GM23248 (cell line): ENCODE results near the gene APBB1IP. TPM values are rescaled to one million over a fixed set of nuclear protein-coding genes. Genes with fewer than 3 reads are reported as not detected.

Source experiments
- DNase-seq: peaks from one replicate; pipeline ENCODE4 v3.0.0-alpha.2; 2015
- H2AFZ ChIP-seq: fragments of 200-600 bp; sonication (generic); 2 replicates; pipeline ENCODE4 v1.6.1; 2016; ENCODE audit warnings: antibody characterized with exemption
- H3F3A ChIP-seq: fragments of 200-600 bp; sonication (generic); 2 replicates; pipeline ENCODE4 v1.6.1; 2016; ENCODE audit warnings: mild to moderate bottlenecking, antibody characterized with exemption, mixed run types; ENCODE audit not compliant: insufficient read depth
- H3K27ac ChIP-seq: fragments of 200-600 bp; sonication (generic); 2 replicates; pipeline ENCODE4 v1.5.1; 2016; ENCODE audit warnings: mild to moderate bottlenecking
- H3K27me3 ChIP-seq: fragments of 200-600 bp; sonication (generic); replicated peaks from 2 replicates; pipeline ENCODE4 v1.6.1; 2016; ENCODE audit warnings: mild to moderate bottlenecking; ENCODE audit not compliant: insufficient read depth
- H3K36me3 ChIP-seq: fragments of 200-600 bp; sonication (generic); 2 replicates; pipeline ENCODE4 v1.6.1; 2016; ENCODE audit warnings: low read depth, mild to moderate bottlenecking
- H3K4me1 ChIP-seq: fragments of 200-600 bp; sonication (generic); 2 replicates; pipeline ENCODE4 v1.6.1; 2016; ENCODE audit warnings: mild to moderate bottlenecking; ENCODE audit not compliant: insufficient read depth
- H3K4me2 ChIP-seq: fragments of 200-600 bp; sonication (generic); one replicate; pipeline ENCODE4 v1.6.1; 2016; ENCODE audit warnings: mild to moderate bottlenecking; ENCODE audit not compliant: unreplicated experiment
- H3K4me3 ChIP-seq: fragments of 200-600 bp; sonication (generic); 2 replicates; pipeline ENCODE4 v1.5.1; 2016; ENCODE audit warnings: mild to moderate bottlenecking
- H3K79me2 ChIP-seq: fragments of 200-600 bp; sonication (generic); 2 replicates; pipeline ENCODE4 v1.6.1; 2016; ENCODE audit warnings: mild to moderate bottlenecking; ENCODE audit not compliant: insufficient read depth
- H3K9ac ChIP-seq: fragments of 200-600 bp; sonication (generic); 2 replicates; pipeline ENCODE4 v1.6.1; 2016; ENCODE audit warnings: mild to moderate bottlenecking
- H3K9me2 ChIP-seq: fragments of 200-600 bp; sonication (generic); 2 replicates; pipeline ENCODE4 v1.6.1; 2016; ENCODE audit warnings: mixed run types, mild to moderate bottlenecking, moderate library complexity; ENCODE audit not compliant: insufficient read depth
- H3K9me3 ChIP-seq: fragments of 200-600 bp; sonication (generic); one replicate; pipeline ENCODE4 v1.6.1; 2017; ENCODE audit warnings: low read depth
- H4K20me1 ChIP-seq: fragments of 200-600 bp; sonication (generic); 2 replicates; pipeline ENCODE4 v1.6.0; 2016; ENCODE audit not compliant: insufficient read depth
- EZH2 ChIP-seq: fragments of 200-600 bp; sonication (generic); IDR thresholded peaks from 2 replicates; pipeline ENCODE4 v1.6.1; 2018; ENCODE audit warnings: antibody characterized with exemption, mild to moderate bottlenecking; ENCODE audit not compliant: insufficient read depth, poor library complexity, severe bottlenecking
- EZH2phosphoT487 ChIP-seq: fragments of 200-600 bp; sonication (generic); IDR thresholded peaks from 2 replicates; pipeline ENCODE4 v1.6.1; 2018; ENCODE audit warnings: antibody characterized with exemption, moderate library complexity, mild to moderate bottlenecking, low read depth; ENCODE audit not compliant: insufficient read depth
- WGBS, 2 experiments: methylation state at CpG; one replicate each; pipeline ENCODE4 v1.1.6; 2015 to 2017; ENCODE audit warnings: low lambda C conversion rate in 2 of 2, low coverage in 1 of 2; ENCODE audit errors: missing lambda C conversion rate in 2 of 2; 5-methylcytosine and 5-hydroxymethylcytosine counted together
- in situ Hi-C: fragments of 300-500 bp; cut with MboI; formaldehyde crosslinking; loops from 2 replicates; pipeline ENCODE4 v1.15.0; 2020
- polyA plus RNA-seq: library from polyadenylated mRNA; unstranded; fragments of >200 nt; fragmentation: Nextera tagmentation; extraction: Ambion mirVana; gene quantifications from 2 replicates; pipeline ENCODE4 v1.2.1, GENCODE V29; 2016
- total RNA-seq: library from RNA; depleted of rRNA; stranded (reverse); fragments of >200 nt; shearing (Covaris generic); gene quantifications from 2 replicates; pipeline ENCODE4 v1.2.3, GENCODE V29; 2014

The APBB1IP gene
- total and polyA plus RNA-seq, 2 experiments from 2014 or later, result 9.4 to 25.0 TPM

DNA sequence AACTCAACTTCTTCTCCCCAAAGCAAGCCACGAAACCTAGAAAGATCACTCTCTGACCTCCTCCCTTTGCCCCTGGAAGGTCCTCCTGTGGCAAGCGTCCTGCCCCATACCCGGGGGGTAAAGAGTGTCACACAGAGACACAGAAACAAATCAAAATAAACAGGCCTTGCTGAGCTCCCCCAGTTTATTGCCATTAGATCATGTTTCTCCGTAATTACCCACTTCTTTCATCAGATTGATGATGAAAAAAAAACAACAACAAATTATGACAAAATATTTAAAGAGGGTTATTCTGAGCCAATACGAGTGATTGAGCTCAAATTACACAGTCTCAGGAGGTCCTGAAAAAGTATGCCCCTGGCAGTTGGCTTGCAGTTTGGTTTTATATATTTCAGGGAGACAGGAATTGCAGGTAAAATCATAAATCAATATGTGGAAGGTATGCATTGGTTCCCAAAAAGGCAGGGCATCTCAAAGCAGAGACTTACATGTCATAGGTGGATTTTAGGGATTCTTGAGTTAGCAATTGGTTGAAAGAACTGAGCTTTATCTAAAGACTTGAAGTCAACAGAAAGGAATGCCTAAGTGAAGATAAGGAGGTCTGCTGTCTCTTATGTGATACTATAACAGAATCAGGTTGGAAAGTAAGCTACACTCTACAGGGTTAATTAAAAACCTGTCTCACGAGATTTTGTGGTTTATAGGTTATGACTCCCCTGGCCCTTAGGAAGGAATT lies 86.2 kb downstream of the APBB1IP start:
- TF ChIP-seq EZH2phosphoT487 (no peak), EZH2 (no peak)
- H2AFZ ChIP-seq, result no peak overlapping the region
- no peak overlapping the region for H3K9ac ChIP-seq
- no peaks in the 10 kb centered on the region for H3K27me3 ChIP-seq
- no peaks in the 10 kb centered on the region for H3K9me3 ChIP-seq
- H3K4me3 ChIP-seq, result no peak overlapping the region
- no peak overlapping the region for H3K4me2 ChIP-seq
- in situ Hi-C loops, result no loop called here
- no peaks in the 10 kb centered on the region for H4K20me1 ChIP-seq
- H3K9me2 ChIP-seq, result no peaks in the 10 kb centered on the region
- H3K36me3 ChIP-seq, result peaks cover 28% of the 10 kb centered on the region
- H3K27ac ChIP-seq, result no peak overlapping the region
- H3K79me2 ChIP-seq, result no peaks in the 10 kb centered on the region
- no peaks in the 10 kb centered on the region for H3K4me1 ChIP-seq
- WGBS, 2 experiments, result 72% methylated on average over 6 of the region's 6 CpGs
- 0 out of 2 replicates have a peak, but pooled peaks cover 5% of the 10 kb centered on the region for H3F3A ChIP-seq
- peak; percentile 3 for DNase-seq

GRCh38 chr10:26525586-26525985 lies 87.4 kb downstream of the APBB1IP start:
- no peaks in the 10 kb centered on the region for H3K79me2 ChIP-seq
- no peak for DNase-seq
- H3K4me1 ChIP-seq, result no peaks in the 10 kb centered on the region
- H3K36me3 ChIP-seq, result peaks cover 19% of the 10 kb centered on the region; the same call in 1 of the 2 replicates
- TF ChIP-seq EZH2 (no peak), EZH2phosphoT487 (no peak)
- H3K27ac ChIP-seq, result no peak overlapping the region
- 64 to 76% methylated on average over 3 of the region's 3 CpGs for WGBS, 2 experiments
- H3K4me3 ChIP-seq, result no peak overlapping the region
- no peak overlapping the region for H3K9ac ChIP-seq
- H3K9me2 ChIP-seq, result no peaks in the 10 kb centered on the region
- H3F3A ChIP-seq, result 0 out of 2 replicates have a peak, but pooled peaks cover 5% of the 10 kb centered on the region
- in situ Hi-C loops, result no loop called here
- no peak overlapping the region for H2AFZ ChIP-seq
- no peaks in the 10 kb centered on the region for H3K9me3 ChIP-seq
- no peak overlapping the region for H3K4me2 ChIP-seq
- H4K20me1 ChIP-seq, result no peaks in the 10 kb centered on the region
- no peaks in the 10 kb centered on the region for H3K27me3 ChIP-seq

- Histone ChIP-seq H3K79me2 (no peaks in the 10 kb centered on the region), H3K4me3 (no peak overlapping the region), H3K27me3 (no peaks in the 10 kb centered on the region), H3F3A (0 out of 2 replicates have a peak, but pooled peaks cover 5% of the 10 kb centered on the region), H4K20me1 (no peaks in the 10 kb centered on the region), H3K4me1 (no peaks in the 10 kb centered on the region), H3K9me3 (no peaks in the 10 kb centered on the region), H3K4me2 (no peak overlapping the region), H2AFZ (no peak overlapping the region), H3K27ac (no peak overlapping the region), H3K9me2 (no peaks in the 10 kb centered on the region), H3K36me3 (peaks cover 22% of the 10 kb centered on the region), H3K9ac (no peak overlapping the region)
- DNase-seq, result no peak
- WGBS, 2 experiments, result 98 to 100% methylated on average over 2 of the region's 2 CpGs
- TF ChIP-seq EZH2phosphoT487 (no peak), EZH2 (no peak)
- in situ Hi-C loops, result no loop called here
Observed at GRCh38 chr10:26527018-26527417, 88.9 kb downstream of the APBB1IP start.

DNA sequence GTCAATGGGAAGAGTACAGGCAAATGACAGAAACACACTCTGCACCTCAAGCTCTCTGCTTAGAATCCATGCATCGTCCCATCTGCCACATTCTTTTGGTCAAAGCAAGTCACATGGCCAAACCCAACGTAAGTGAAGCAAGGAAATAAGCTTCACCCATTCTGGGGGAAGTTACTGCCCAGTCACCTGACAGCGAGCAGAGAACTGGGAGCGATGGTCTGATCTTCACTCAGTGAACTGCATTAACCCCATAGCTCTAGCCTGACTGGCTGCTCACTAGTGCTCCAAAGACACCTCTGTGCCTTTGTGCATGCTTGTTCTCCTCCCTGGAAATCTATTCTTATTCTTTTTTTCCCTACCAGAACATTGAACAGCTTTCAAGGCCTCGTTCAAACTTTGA lies 89.9 kb downstream of the APBB1IP start:
- Histone ChIP-seq H3K27me3 (no peaks in the 10 kb centered on the region), H3K4me1 (no peaks in the 10 kb centered on the region), H3K4me2 (no peak overlapping the region), H3K27ac (no peak overlapping the region), H4K20me1 (no peaks in the 10 kb centered on the region), H3K9me3 (no peaks in the 10 kb centered on the region), H3K4me3 (no peak overlapping the region), H3K79me2 (no peaks in the 10 kb centered on the region), H3K9me2 (no peaks in the 10 kb centered on the region), H2AFZ (no peak overlapping the region), H3F3A (0 out of 2 replicates have a peak, but pooled peaks cover 5% of the 10 kb centered on the region), H3K36me3 (peaks cover 20% of the 10 kb centered on the region), H3K9ac (no peak overlapping the region)
- in situ Hi-C loops, result no loop called here
- TF ChIP-seq EZH2, result no peak
- no peak for TF ChIP-seq EZH2phosphoT487
- WGBS, 2 experiments, result 80 to 90% methylated on average over 5 of the region's 5 CpGs
- no peak for DNase-seq
